ENCODE results near the gene SNRNP35.
"Not testable (repeated sequence)": the region's sequence is repeated elsewhere in the genome, so short reads cannot be mapped to it uniquely, and the experiment has no call there.

The SNRNP35 gene

DNA sequence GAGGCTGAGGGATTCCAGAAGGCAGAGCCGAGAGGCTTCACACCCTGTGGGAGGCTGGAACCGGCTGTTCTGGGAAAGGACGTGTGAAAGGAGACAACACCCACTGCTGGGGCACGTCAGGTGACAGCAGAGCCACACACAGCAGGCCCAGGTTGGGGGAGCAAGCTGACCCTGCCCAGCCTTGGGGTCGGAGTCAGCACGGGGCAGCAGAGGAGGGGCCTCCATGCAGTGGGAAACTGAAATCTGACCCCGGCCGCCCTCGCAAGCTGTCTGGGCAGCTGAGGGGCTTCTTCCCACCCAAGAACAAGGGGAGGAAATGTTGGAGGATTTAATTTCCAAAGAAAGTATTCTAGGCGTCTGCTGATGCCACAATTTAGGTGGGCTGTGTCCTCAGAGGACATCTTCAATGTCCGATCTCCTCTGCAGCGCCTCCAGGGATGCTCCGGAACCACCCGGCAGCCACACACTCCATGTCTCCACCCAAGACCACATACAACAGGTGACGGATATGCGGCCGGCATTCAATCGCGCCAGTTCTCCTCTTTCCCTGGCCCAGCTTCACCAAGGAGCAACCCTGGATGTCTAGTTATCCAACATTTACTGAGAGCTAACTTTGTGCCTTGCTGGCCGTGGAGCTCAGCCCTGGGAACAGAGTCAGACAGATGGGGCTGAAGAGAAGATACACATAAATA is 30.7 kb downstream of the SNRNP35 start:
- no peak for DNase-seq (ENCODE audit: low read depth, low spot score)

DNA sequence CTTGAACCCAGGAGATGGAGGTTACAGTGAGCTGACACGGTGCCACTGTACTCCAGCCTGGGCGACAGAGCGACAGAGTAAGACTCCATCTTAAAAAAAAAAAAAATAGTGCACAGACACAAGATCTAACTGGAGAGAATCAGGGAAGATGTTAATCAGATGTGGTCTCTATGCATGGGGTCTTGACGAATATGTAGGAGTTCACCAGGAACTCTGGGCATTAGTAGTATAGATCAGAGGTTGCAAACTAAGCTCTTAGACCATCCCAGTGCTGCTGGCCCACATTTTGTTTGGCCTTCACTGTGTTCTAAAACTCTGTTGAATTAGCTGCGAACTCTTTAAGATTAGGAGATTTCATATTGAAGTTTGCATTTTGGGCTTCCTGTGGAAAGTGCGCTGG is 31.6 kb downstream of the SNRNP35 start:
- no peak for DNase-seq (ENCODE audit: low read depth, low spot score)

GRCh38 chr12:123490089-123490488 is 32.1 kb downstream of the SNRNP35 start:
- no peak for DNase-seq (ENCODE audit: low read depth, low spot score)

- DNase-seq (ENCODE audit: low read depth, low spot score) = no peak
These were observed 33.1 kb downstream of the SNRNP35 start for GRCh38 chr12:123491056-123491455.

- DNase-seq (ENCODE audit: low read depth, low spot score) = no peak
These were observed 33.5 kb downstream of the SNRNP35 start for GRCh38 chr12:123491481-123491880.

GRCh38 chr12:123492339-123493039 is 34.5 kb downstream of the SNRNP35 start:
- not testable (repeated sequence) for DNase-seq (ENCODE audit: low read depth, low spot score)

DNA sequence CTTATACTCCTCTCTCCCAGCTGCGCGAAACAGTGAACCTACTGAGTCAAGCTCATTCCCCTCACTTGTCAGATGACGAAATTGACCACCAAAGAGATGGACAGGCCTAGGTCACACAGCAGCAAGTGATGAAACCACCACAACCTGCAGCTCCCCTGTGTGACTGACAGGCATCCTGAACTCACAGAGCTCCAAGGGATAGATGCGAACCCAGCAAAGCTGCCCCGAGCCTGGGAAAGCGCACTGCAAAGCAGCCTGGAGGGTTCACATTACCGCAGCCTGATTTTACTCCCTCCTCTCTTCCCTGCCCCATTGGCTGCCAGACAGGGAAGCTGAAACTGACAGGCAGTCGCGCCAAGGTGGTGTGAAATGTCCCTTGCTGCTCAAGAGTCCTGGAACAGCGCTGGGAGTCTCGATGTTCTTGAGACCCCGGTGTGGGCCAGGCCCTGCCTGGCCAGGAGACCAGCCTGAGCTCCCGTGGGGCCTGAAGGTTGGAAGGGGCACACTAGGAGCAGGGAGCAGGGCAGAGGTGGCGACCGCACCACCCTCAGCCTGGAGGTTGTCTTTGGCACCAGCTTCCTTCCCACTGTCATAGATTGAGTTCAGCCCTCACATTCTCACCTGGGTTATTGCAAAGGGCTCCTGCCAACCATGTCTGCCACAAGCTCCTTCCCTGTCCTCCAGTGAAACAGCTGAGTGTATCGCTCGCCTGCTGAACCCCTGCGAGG is 36.3 kb downstream of the SNRNP35 start:
- no peak for DNase-seq (ENCODE audit: low read depth, low spot score)

GRCh38 chr12:123497065-123497464 is 39.1 kb downstream of the SNRNP35 start:
- DNase-seq (ENCODE audit: low read depth, low spot score) = no peak

DNA sequence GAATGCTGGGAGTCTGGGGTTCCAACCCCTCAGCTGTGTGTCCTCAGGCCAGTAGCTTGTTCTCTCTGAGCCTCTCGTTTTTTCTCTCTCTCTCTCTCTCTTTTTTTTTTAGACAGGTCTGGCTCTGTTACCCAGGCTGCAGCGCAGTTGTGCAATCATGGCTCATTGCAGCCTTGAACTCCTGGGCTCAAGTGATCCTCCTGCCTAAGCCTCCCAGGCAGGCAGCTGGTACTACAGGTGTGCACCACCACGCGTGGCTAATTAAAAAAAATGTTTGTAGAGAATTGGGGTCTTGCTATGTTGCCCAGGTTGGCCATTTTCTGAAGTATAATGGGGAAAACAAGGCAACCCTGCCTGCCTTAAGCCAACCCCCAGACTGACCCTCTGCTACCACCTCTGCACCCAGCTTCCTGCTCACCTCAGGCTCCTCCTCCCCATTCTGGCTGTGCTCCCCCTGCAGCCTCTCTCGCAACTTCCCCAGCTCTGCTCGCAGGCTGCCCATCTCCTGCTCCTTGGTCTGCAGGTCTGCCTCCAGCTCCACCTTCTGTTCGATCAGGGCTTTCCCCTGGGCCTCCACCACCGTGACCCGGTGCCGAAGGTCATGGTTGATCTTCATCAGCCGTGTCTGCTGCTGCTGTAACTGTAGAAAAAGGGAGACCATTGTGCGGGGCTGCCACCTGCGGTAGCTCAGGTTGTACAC is 40.3 kb downstream of the SNRNP35 start:
- no peak for DNase-seq (ENCODE audit: low read depth, low spot score)

DNA sequence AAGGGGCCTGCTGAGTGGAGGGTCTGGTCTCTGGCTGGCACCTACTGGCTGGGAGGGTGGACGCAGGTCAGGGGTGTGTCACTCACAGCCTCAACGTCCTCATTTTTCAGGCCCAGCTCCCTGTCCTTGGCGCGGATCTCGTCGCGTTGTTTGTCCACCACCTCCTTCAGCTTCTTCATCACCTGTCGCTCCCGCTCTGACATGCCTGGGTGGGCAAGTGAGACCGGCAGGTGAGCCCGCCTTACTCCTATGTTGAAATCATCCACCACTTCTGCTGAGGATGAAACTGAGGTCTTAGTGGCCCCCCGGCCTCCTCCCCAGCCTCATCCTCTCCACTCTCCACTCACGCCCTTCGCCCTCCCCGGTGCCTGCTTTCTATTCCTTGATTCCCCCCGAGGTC is 41.4 kb downstream of the SNRNP35 start:
- no peak for DNase-seq (ENCODE audit: low read depth, low spot score)

DNA sequence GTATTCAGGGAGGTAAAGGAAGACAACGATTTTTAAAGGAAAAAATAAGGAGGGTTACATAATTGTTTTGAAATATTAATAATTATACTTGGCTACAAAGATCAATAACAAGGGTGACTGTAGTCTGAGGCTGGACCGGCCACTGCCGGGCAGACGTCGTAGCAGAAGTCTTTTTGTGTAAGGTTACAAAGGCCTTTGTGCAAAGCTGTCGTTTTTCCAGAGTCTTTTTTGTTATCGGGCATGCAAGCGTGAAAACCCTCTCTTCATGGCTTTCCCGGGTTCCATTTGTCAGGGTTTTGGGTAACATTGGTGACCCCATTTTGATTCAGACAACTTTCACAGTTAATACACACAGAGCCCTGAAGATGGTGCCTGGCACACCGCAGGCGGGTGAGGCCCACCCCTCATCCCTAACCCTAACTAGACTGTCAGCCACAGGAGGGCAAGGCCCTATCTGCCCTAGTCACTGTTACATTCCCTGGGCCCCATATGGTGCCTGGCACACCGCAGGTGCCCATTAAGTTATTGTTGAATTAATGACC is 44.3 kb downstream of the SNRNP35 start:
- no peak for DNase-seq (ENCODE audit: low read depth, low spot score)

DNA sequence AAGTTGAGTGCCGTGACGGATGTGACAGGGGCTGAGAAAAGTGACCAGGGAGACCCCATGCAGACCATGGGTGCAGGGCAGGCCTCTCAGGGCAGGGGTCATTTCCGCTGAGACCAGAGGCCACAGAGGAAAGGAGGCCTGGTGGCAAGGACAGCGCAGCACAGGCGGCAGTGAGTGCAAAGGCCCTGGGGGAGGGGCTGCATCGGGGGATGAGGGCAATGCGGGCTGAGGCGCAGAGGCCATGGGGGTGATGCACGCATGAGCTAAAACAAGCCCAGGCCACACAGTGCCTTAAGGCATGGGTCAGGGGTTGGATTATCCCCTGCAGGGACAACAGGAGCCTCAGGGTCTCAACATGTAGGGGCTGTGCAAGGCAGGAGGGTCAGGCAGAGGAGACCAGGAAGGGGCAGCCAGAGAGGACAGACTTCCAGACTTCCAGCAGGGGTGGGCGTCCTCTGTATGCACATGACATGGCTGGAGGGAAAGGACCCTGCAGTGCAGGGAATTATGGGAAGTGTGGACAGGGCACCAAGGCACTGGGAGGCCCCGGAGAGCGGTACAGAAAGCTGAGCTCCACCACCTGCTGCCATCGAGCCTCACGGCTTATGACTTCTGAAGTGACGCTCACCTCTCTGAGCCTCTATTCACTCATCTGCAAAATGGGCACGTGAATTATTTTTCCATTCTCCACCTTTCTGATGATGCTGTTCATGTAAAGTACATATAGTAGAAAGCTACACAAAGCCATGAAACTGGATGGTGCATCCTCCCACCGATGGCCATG is 48.3 kb downstream of the SNRNP35 start:
- no peak for DNase-seq (ENCODE audit: low read depth, low spot score)

DNA sequence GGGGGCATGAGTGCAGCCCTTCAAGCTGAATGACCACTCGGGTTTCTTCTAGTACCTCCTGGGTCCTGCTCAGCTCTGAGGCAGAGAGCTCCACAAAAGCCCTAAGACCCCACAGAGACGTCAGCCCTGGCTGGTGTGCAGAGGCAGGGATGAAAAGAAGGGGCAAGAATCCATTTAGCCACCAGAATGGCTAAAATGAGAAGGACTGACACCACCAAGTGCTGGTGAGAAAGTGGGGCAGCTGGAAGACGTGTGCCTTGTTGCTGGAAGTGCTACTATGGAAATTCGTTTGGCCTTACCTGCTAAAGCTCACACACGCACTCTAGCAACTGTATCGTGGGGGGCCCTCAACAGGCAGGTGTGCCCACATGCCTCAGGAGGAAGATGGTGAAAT is 48.9 kb downstream of the SNRNP35 start:
- DNase-seq (ENCODE audit: low read depth, low spot score) = no peak

GRCh38 chr12:123512838-123513665 is 55.1 kb downstream of the SNRNP35 start:
- DNase-seq (ENCODE audit: low read depth, low spot score) = no peak

DNA sequence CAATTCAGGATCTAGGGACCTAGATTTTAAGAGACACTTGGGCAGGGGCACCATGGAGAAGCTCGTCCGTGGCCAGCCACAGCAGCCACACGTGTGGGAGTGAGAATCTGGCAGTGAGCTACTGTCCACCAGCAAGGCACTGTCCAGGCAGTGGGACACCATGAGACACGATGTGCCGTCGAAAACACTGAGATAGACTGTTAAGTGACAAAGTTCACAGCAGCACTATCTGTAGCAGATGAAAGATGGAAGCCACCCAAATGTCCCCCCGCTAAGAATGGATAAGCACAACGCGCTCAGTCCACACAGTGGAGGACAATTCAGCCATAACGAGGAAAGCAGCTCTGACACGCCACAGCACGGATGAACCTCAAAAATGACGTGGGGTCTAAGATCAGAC is 55.9 kb downstream of the SNRNP35 start:
- no peak for DNase-seq (ENCODE audit: low read depth, low spot score)

DNA sequence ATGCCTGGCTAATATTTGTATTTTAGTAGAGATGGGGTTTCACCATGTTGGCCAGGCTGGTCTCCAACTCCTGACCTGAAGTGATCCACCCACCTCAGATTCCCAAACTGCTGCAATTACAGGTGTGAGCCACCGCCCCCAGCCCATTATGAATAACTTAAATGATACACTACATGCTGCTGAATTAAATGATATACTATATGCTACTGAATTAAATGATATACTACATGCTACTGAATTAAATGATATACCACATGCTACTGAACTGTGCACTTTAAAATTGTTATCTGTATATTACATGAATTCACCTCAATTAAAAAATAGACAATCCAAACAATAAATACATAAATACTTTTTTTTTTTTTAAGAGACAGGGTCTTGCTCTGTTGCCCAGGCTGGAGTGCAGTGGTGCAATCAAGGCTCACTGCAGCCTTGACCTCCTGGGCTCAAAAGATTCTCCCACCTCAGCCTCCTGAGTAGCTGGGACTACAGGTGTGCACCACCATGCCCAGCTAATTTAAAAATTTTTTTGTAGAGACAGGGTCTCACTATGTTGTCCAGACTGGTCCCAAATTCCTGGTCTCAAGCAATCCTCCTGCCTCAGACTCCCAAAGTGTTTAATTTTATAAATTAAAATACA is 56.8 kb downstream of the SNRNP35 start:
- DNase-seq (ENCODE audit: low read depth, low spot score) = not testable (repeated sequence)

DNA sequence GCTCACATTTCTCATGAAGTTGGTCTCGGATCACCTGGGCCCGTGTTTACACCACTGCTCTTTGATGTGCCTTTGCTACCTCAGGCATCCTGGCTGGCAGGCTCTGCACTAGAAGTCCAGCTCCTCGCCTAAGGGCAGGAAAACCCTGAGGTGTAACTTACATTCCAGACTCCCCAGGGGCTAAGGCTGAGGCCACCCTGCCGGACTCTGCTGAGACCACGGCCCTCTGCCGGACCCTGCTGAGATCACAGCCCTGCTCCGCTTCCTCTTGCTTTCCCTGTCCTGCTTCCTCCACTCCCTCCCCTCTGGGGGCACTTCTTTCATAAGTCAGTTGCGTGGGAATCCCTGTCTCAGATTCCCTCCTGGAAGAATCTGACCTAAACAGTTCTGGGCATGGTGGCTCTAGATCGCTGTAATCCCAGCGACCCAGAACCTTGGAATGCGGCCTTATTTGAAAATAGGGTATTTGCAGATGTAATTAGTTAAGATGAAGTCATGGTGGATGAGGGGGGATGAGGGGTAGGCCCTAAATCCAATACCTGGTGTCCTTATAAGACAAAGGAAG is 58.4 kb downstream of the SNRNP35 start:
- DNase-seq (ENCODE audit: low read depth, low spot score) = no peak

Data from activated CD4-positive, CD25-positive, alpha-beta regulatory T cell treated with anti-CD3 and anti-CD28 coated beads, Interleukin-2, amount 50 U/mL, for 16 hours (primary cell).